HEK293 (cell line): ENCODE measurements around the gene APBB2.

Experiments
- CTCF ChIA-PET: fragments of 350-600 bp; formaldehyde crosslinking; extraction: SDS; loops from one replicate; lab custom pipeline; 2021; ENCODE audit warnings: antibody characterized with exemption; lab: Yijun Ruan, JAX
- POLR2A ChIA-PET: fragments of 300-600 bp; formaldehyde crosslinking; extraction: SDS; loops from one replicate; lab custom pipeline; 2020; ENCODE audit warnings: antibody characterized with exemption, inconsistent platforms; lab: Yijun Ruan, JAX
- H3K27ac ChIP-seq: fragments of 200-500 bp; sonication (Bioruptor generic); 2 replicates; pipeline ENCODE4 v1.5.1; 2014; ENCODE audit warnings: low read depth, low read length, control low read depth, inconsistent platforms; ENCODE audit errors: extremely low read depth
- H3K36me3 ChIP-seq, 2 experiments: fragments of 200-500 bp in 1 of 2; sonication (Bioruptor generic) in 1 of 2; 1 replicate in 1 of 2; 2 replicates in 1 of 2; pipeline ENCODE4 v1.5.1; 2014 to 2017; ENCODE audit warnings: inconsistent platforms in 2 of 2, low read length in 2 of 2; ENCODE audit not compliant: control insufficient read depth in 2 of 2, insufficient read depth in 1 of 2
- H3K4me1 ChIP-seq: fragments of 200-500 bp; sonication (Bioruptor generic); 2 replicates; pipeline ENCODE4 v1.5.1; 2014; ENCODE audit warnings: mild to moderate bottlenecking, low read length, inconsistent platforms; ENCODE audit not compliant: control insufficient read depth, insufficient read depth
- H3K4me3 ChIP-seq: 2 replicates; pipeline ENCODE4 v1.5.1; 2011; ENCODE audit warnings: low read depth, mild to moderate bottlenecking, control low read depth, low read length, moderate library complexity
- H3K9me3 ChIP-seq: fragments of 200-500 bp; sonication (Bioruptor generic); 2 replicates; pipeline ENCODE4 v1.5.1; 2014; ENCODE audit warnings: low read depth, low read length, inconsistent platforms; ENCODE audit not compliant: control insufficient read depth, insufficient read depth
- CTCF ChIP-seq: fragments of 450-650 bp; formaldehyde crosslinking; IDR thresholded peaks from 2 replicates; pipeline ENCODE4 v1.5.1; 2016; ENCODE audit warnings: missing biosample characterization, missing genetic modification characterization
- GFI1B ChIP-seq: fragments of 450-650 bp; formaldehyde crosslinking; IDR thresholded peaks from 2 replicates; pipeline ENCODE4 v1.5.1; 2016; ENCODE audit warnings: missing biosample characterization, missing genetic modification characterization
- GLIS1 ChIP-seq: fragments of 450-650 bp; formaldehyde crosslinking; IDR thresholded peaks from 2 replicates; pipeline ENCODE4 v1.5.1; 2016; ENCODE audit warnings: missing biosample characterization, missing genetic modification characterization
- PBX3 ChIP-seq: sonication (generic); formaldehyde crosslinking; IDR thresholded peaks from 2 replicates; pipeline ENCODE4 v1.8.1; 2022; ENCODE audit warnings: mild to moderate bottlenecking, moderate library complexity, missing genetic modification reagents
- REPIN1 ChIP-seq: fragments of 450-650 bp; formaldehyde crosslinking; IDR thresholded peaks from 2 replicates; pipeline ENCODE4 v1.5.1; 2017; ENCODE audit warnings: missing biosample characterization, missing genetic modification characterization, low read depth
- SCRT2 ChIP-seq: fragments of 450-650 bp; formaldehyde crosslinking; IDR thresholded peaks from 2 replicates; pipeline ENCODE4 v1.5.1; 2016; ENCODE audit warnings: missing biosample characterization, missing genetic modification characterization
- TCF7L2 ChIP-seq: IDR thresholded peaks from 2 replicates; pipeline ENCODE4 v1.6.1; 2011; ENCODE audit warnings: low read depth, mild to moderate bottlenecking, inconsistent platforms, low read length, moderate library complexity, borderline replicate concordance
- ZEB2 ChIP-seq: fragments of 450-650 bp; formaldehyde crosslinking; IDR thresholded peaks from 2 replicates; pipeline ENCODE4 v1.5.1; 2016; ENCODE audit warnings: missing biosample characterization, missing genetic modification characterization
- ZNF2 ChIP-seq: fragments of 450-650 bp; formaldehyde crosslinking; IDR thresholded peaks from 2 replicates; pipeline ENCODE4 v1.5.1; 2016; ENCODE audit warnings: missing biosample characterization, missing genetic modification characterization
- ZNF335 ChIP-seq: fragments of 450-650 bp; formaldehyde crosslinking; conservative IDR thresholded peaks from 2 replicates; pipeline ENCODE4 v1.5.1; 2016; ENCODE audit warnings: missing biosample characterization, missing genetic modification characterization
- ZNF362 ChIP-seq: fragments of 450-650 bp; formaldehyde crosslinking; IDR thresholded peaks from 2 replicates; pipeline ENCODE4 v1.5.1; 2016; ENCODE audit warnings: missing biosample characterization, missing genetic modification characterization
- ZNF366 ChIP-seq: fragments of 450-650 bp; formaldehyde crosslinking; conservative IDR thresholded peaks from 2 replicates; pipeline ENCODE4 v1.5.1; 2016; ENCODE audit warnings: missing biosample characterization, missing genetic modification characterization
- ZNF398 ChIP-seq: fragments of 450-650 bp; formaldehyde crosslinking; IDR thresholded peaks from 2 replicates; pipeline ENCODE4 v1.5.1; 2017; ENCODE audit warnings: missing biosample characterization, missing genetic modification characterization
- ZNF433 ChIP-seq: fragments of 450-650 bp; formaldehyde crosslinking; IDR thresholded peaks from 2 replicates; pipeline ENCODE4 v1.5.1; 2016; ENCODE audit warnings: missing biosample characterization, missing genetic modification characterization, low read depth
- ZNF518A ChIP-seq: fragments of 450-650 bp; formaldehyde crosslinking; conservative IDR thresholded peaks from 2 replicates; pipeline ENCODE4 v1.5.1; 2016; ENCODE audit warnings: low read depth, missing biosample characterization, missing genetic modification characterization
- ZNF561 ChIP-seq: fragments of 450-650 bp; IDR thresholded peaks from 2 replicates; pipeline ENCODE4 v1.5.1; 2018; ENCODE audit warnings: missing biosample characterization, missing genetic modification characterization, borderline replicate concordance
- ZNF747 ChIP-seq: fragments of 450-650 bp; formaldehyde crosslinking; IDR thresholded peaks from 2 replicates; pipeline ENCODE4 v1.5.1; 2016; ENCODE audit warnings: missing biosample characterization, missing genetic modification characterization
- ZXDB ChIP-seq: fragments of 450-650 bp; formaldehyde crosslinking; IDR thresholded peaks from 2 replicates; pipeline ENCODE4 v1.5.1; 2016; ENCODE audit warnings: missing biosample characterization, missing genetic modification characterization

The APBB2 gene

GRCh38 chr4:41146716-41147506 is 67.4 kb downstream of the APBB2 start:
- Histone ChIP-seq H3K9me3 (no peaks in the 10 kb centered on the region), H3K4me3 (no peak overlapping the region)
- no peak for TF ChIP-seq PBX3 (CRISPR knock-in tag)
- TF ChIP-seq, all 188 proteins: peak for 0
- POLR2A ChIA-PET: interaction anchor here (0.7 kb wide), 1 partner anchor 52 kb away, joined by 3 read pairs; no protein-coding TSS in a partner anchor
- H3K27ac ChIP-seq: no peak overlapping the region
- peaks cover 10% of the 10 kb centered on the region for H3K4me1 ChIP-seq
- H3K36me3 ChIP-seq: no peaks in the 10 kb centered on the region
- CTCF ChIA-PET: interaction anchor here (0.6 to 1.3 kb wide), 3 partner anchors 9 to 66 kb away, joined by 3 read pairs; no protein-coding TSS in a partner anchor

GRCh38 chr4:41146196-41146595 is 68.1 kb downstream of the APBB2 start:
- ChIA-PET POLR2A (no interaction called here), CTCF (interaction anchor here (0.6 to 0.7 kb wide), 2 partner anchors 10 to 12 kb away, joined by 3 read pairs; no protein-coding TSS in a partner anchor)
- Histone ChIP-seq H3K4me1 (peaks cover 10% of the 10 kb centered on the region), H3K36me3 (no peaks in the 10 kb centered on the region), H3K4me3 (no peak overlapping the region)
- TF ChIP-seq ZNF362 (tag by site-specific recombination) (peak; percentile 60; the same call in 1 of the 2 replicates), REPIN1 (tag by site-specific recombination) (no peak), ZNF335 (tag by site-specific recombination) (no peak)
- TF ChIP-seq, all 188 proteins: peak for 1
- no peaks in the 10 kb centered on the region for H3K9me3 ChIP-seq
- H3K27ac ChIP-seq: no peak overlapping the region

- ChIA-PET POLR2A (no interaction called here), CTCF (no interaction called here)
- H3K36me3 ChIP-seq: no peaks in the 10 kb centered on the region
- H3K4me1 ChIP-seq: peaks cover 10% of the 10 kb centered on the region
- no peaks in the 10 kb centered on the region for H3K9me3 ChIP-seq
- H3K27ac ChIP-seq: peak overlapping the region; percentile 62; the same call in 1 of the 2 replicates
- H3K4me3 ChIP-seq: no peak overlapping the region
- TF ChIP-seq TCF7L2 (no peak), GFI1B (tag by site-specific recombination) (no peak), CTCF (tag by site-specific recombination) (no peak), ZNF518A (no peak), ZNF747 (no peak), ZNF561 (no peak), GLIS1 (peak; percentile 28; the same call in 1 of the 2 replicates), ZXDB (tag by site-specific recombination) (no peak), ZNF366 (0 out of 2 replicates have a peak, but pooled peaks have one; percentile 35), SCRT2 (tag by site-specific recombination) (no peak), ZNF2 (tag by site-specific recombination) (no peak), ZNF433 (no peak), ZNF398 (tag by site-specific recombination) (no peak), ZEB2 (tag by site-specific recombination) (0 out of 2 replicates have a peak, but pooled peaks have one; percentile 14)
Measured at GRCh38 chr4:41145571-41146078, 68.7 kb downstream of the APBB2 start.
